IPS-20b (cell line): ENCODE data around the gene ADD3.

Source experiments
- H3K27ac ChIP-seq: one replicate; pipeline ENCODE4 v1.5.1; 2013; ENCODE audit warnings: low read length
- H3K27me3 ChIP-seq: 2 replicates; pipeline ENCODE4 v1.6.1; 2013; ENCODE audit warnings: mild to moderate bottlenecking, low read length, inconsistent platforms; ENCODE audit not compliant: insufficient read depth
- H3K36me3 ChIP-seq: 2 replicates; pipeline ENCODE4 v1.6.1; 2013; ENCODE audit warnings: low read depth, mild to moderate bottlenecking, inconsistent platforms, low read length, moderate library complexity; ENCODE audit not compliant: insufficient read depth
- H3K4me1 ChIP-seq: 2 replicates; pipeline ENCODE4 v1.6.1; 2013; ENCODE audit warnings: mild to moderate bottlenecking, control low read depth, inconsistent platforms, low read length, moderate library complexity; ENCODE audit not compliant: insufficient read depth
- H3K4me3 ChIP-seq: 2 replicates; pipeline ENCODE4 v1.5.1; 2013; ENCODE audit warnings: mild to moderate bottlenecking, low read length, inconsistent platforms
- H3K9ac ChIP-seq: 2 replicates; pipeline ENCODE4 v1.6.1; 2013; ENCODE audit warnings: low read depth, mild to moderate bottlenecking, inconsistent platforms, low read length, moderate library complexity
- H3K9me3 ChIP-seq: 2 replicates; pipeline ENCODE4 v1.6.1; 2013; ENCODE audit warnings: mild to moderate bottlenecking, low read depth, low read length, inconsistent platforms; ENCODE audit not compliant: insufficient read depth

The ADD3 gene

DNA sequence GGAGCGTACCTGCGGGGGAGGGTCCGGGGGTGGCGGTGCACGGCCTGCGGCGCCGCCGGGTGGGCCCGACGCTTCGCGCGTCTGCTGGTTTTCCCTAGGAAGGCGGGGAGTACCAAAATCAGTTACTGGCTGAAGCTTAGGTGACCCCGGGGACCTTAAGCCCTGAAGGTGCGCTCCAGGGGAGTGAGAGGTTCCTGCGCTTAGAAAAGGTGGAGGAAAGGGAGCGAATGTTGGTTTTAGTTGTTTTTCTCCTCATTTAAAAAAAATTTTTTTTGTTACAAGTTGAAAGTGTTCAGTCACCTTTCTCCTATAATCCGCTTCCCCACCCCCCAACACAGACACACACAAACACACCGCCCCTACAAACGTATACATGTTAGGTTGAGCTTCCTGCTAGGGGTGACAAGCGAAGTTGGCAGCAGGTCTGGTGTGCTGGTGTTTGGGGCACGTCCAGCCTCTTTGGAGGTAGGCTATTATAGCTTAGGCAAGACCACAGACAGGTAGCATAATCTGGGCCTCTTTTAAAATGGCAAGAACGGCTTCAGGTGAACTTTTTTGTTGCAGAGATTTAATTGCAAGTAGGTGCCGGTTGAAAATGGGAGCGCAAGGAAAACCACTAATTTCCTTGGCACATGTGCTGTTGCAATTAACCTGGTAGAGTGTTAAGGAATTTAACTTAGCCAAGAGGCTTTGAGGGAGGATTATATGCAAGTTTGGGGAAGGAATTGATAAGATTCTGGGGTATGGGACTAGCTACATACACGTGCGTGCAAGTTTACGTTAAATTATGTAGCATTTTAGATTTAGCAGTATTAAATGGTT is 945 bp downstream of the ADD3 start:
- peaks cover 46% of the 10 kb centered on the region for H3K4me1 ChIP-seq

DNA sequence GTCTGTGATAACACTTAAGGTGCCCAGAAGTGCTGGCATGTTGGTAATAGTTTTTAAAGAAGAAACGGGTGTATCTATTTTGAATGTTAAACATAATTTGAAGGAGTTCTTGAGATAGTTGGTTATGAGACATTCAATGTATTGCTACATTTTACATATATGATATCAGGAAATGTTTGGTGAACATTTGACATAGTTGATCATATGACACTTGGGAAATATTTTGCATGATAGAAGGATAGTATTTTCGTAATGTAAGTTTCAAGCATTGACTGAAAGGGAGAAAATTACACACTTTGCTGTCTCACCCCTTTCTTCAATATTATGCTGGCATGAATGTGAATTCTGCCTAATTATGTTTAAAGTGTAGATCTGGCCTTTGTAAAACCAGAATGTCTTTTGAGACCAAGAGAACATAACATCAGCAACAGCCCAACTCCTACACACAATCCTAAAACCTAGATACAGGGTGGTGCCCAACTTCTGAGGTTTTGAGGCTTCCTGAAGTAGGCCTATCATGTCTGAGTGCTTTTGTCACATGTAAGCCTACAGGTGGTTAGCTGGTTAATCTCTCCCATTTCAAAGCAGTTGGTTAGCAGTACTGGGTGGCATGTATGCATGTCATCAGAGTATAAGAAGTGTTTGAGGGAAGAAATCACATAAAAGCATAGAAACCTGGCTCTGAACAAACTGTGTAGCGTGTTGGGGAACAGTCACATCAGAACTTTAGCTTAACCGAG is 2.1 kb downstream of the ADD3 start:
- Histone ChIP-seq H3K27me3 (peaks cover 11% of the 10 kb centered on the region), H3K4me1 (peaks cover 50% of the 10 kb centered on the region), H3K27ac (no peak overlapping the region), H3K4me3 (peak overlapping the region; percentile 91), H3K36me3 (no peaks in the 10 kb centered on the region), H3K9me3 (no peaks in the 10 kb centered on the region), H3K9ac (peak overlapping the region; percentile 75; the same call in 1 of the 2 replicates)

More for the DNA sequence above, 945 bp downstream of the ADD3 start:
- Histone ChIP-seq H3K27ac (peak overlapping the region; percentile 29), H3K9me3 (no peaks in the 10 kb centered on the region), H3K36me3 (no peaks in the 10 kb centered on the region), H3K27me3 (peaks cover 11% of the 10 kb centered on the region), H3K4me3 (peak overlapping the region; percentile 91), H3K9ac (peak overlapping the region; percentile 75)

DNA sequence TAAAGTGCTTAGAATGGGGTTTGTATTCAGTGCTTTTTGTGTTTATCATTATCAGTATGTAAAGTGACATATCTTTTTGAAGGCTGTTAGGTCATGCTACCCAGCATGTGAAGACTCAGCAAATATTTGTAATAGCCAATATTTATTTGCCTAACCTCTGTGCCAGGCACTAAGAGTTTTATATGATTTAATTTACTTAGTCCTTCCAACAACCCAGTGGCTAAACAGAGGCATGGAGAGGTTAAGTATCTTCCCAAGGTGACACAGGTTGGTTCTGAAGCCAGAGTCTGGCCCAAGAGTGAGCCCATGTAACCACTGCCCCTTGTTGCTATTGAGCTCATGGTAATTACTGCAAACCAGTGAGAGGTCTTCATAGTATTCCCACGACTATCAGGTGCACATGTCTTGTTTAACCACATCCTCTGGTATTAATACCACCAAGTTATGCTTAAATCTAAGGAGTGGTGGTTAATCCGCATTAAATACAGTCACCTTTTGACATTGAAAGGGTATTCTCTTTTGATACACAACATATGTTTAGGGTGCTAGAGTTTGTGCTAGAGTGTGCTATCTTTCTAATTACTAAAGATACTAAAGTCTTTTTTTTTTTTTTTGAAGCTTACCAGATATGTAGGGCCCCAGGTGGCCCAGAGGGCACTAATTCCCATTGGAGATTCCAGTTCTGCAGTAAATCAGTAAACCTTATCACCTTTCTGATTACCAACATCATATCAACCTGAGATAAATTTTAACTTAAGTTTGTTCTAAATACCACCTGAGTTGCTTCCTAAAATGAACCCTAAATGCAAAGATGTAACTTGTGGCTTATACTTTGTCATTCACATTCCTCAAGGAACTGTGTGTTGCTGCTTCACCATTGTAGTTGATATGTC is 2.9 kb downstream of the ADD3 start:
- no peak overlapping the region for H3K9ac ChIP-seq
- H3K4me1 ChIP-seq = peaks cover 52% of the 10 kb centered on the region
- H3K27ac ChIP-seq = no peak overlapping the region
- H3K36me3 ChIP-seq = no peaks in the 10 kb centered on the region
- H3K4me3 ChIP-seq = peak overlapping the region; percentile 91; the same call in 1 of the 2 replicates
- peaks cover 11% of the 10 kb centered on the region for H3K27me3 ChIP-seq
- H3K9me3 ChIP-seq = no peaks in the 10 kb centered on the region

DNA sequence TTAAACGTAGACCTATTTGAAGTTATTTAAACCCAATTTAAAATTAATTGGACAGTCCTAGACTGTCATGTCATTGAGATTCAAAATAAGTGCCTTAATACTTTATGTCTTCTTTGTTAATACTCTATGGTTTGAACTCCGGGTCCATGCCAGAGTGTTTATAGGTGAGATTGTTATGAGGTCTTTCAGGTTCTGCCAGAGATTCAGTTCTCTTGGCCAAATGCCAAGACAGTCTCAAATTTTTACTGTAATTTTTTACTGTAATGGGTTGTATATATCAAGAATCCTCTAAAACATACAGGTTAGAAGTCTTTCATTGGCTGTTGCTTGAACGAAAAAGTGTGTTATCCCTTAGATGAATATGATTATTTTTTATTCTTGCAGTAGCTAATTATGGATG is 3.9 kb downstream of the ADD3 start:
- Histone ChIP-seq H3K4me3 (no peak overlapping the region), H3K9ac (no peak overlapping the region), H3K27ac (no peak overlapping the region), H3K36me3 (no peaks in the 10 kb centered on the region), H3K9me3 (no peaks in the 10 kb centered on the region), H3K4me1 (peaks cover 54% of the 10 kb centered on the region), H3K27me3 (peaks cover 3% of the 10 kb centered on the region)

DNA sequence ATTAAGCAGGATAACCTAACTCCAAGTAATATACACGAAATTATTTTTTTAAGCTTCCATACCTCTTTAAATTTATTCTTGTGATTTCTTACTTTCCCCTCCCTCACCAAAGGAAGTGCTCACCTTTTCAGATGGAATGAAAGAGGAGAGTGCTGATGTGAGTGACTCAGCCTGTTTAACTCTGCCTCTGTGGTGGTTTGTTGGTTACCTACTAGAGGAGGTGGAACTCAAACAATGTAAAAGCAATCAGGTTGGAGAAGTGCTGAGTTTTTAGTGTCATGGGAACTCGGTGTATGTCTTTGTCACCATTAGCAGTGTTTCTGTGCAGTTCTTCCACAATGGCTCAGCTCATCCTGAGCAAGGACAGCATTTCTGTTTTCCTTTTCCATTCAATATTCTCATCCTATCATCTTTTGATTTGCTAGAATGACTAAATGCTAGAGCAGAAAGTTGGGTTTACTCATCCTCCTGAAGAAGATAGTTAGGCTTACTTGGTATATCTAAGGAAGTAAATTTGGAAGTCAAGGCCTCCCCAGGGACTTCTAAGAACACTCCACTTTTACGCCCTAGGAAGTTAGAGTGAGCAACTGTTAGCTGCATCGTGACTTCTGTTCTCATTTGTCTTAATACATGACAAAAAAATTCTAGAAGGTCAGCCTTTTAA is 6.0 kb downstream of the ADD3 start:
- no peak overlapping the region for H3K4me3 ChIP-seq

DNA sequence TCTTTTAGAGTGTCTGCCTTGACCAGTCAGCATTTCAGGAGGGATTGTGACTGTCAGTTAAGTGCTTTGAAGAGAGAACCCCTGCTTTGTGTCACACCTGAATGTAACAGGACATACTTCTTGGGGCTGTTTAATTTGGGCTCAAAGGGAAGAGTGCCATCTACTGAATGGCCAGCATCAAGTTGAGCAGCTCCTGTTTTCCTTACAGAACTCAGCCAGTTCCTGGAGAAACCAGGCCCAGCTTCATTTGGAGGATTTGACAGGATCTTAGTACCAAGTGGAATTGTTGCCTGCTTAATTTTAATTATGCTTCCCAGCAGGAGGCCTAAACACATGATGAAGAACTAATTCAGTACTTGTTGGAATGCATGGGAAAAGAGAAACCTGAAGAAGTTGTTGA is 8.3 kb downstream of the ADD3 start:
- Histone ChIP-seq H3K27me3 (no peaks in the 10 kb centered on the region), H3K4me3 (0 out of 2 replicates have a peak overlapping the region, but pooled peaks have one; percentile 3), H3K36me3 (no peaks in the 10 kb centered on the region)

More for the DNA sequence above, 6.0 kb downstream of the ADD3 start:
- H3K9ac ChIP-seq = peak overlapping the region; percentile 8; the same call in 1 of the 2 replicates
- no peaks in the 10 kb centered on the region for H3K36me3 ChIP-seq
- no peaks in the 10 kb centered on the region for H3K9me3 ChIP-seq
- peaks cover 54% of the 10 kb centered on the region for H3K4me1 ChIP-seq
- H3K27ac ChIP-seq = no peak overlapping the region
- no peaks in the 10 kb centered on the region for H3K27me3 ChIP-seq

DNA sequence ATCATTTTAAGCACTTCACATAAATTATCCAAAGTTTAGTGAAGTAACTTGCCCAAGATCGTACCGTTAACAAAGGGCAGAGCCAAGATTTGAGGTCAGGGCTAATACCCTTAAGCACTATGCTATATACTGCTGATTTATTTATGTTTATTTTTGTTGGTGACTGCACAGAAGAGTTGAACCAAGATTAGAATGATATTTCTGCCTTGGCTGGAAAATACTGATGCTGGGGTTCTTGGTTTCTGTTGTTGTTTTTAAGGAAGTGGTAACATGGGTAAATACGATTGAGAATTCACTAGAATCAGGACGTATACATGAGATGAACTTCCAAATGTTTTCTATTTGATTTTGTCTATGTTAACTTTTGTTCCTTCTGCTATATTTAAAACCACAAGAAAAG is 9.3 kb downstream of the ADD3 start:
- no peak overlapping the region for H3K4me3 ChIP-seq
- H3K27ac ChIP-seq = no peak overlapping the region
- H3K9ac ChIP-seq = no peak overlapping the region
- H3K36me3 ChIP-seq = no peaks in the 10 kb centered on the region
- H3K9me3 ChIP-seq = no peaks in the 10 kb centered on the region
- H3K4me1 ChIP-seq = peaks cover 28% of the 10 kb centered on the region
- no peaks in the 10 kb centered on the region for H3K27me3 ChIP-seq

More for the DNA sequence above, 8.3 kb downstream of the ADD3 start:
- Histone ChIP-seq H3K9ac (peak overlapping the region; percentile 52; the same call in 1 of the 2 replicates), H3K9me3 (no peaks in the 10 kb centered on the region), H3K27ac (peak overlapping the region; percentile 11), H3K4me1 (peaks cover 34% of the 10 kb centered on the region)

DNA sequence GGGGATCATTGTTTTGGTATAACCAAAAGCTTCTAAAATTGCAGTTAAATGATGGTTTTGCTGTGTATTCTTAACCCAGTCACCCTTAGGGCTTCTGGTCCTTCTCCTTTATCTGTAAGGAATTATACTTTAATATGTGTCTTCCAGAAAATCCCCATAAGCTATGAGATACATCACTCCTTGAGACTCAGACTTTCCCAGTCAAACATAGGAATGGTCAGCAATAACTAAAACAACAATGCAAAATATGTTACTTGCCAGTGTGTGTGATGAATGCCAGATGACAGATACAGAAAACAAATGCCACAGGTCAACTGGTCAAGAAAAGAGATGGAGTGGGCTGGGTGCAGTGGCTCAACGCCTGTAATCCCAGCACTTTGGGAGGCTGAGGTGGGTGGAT is 10.1 kb downstream of the ADD3 start:
- Histone ChIP-seq H3K27me3 (no peaks in the 10 kb centered on the region), H3K27ac (no peak overlapping the region), H3K4me3 (no peak overlapping the region), H3K9me3 (no peaks in the 10 kb centered on the region), H3K36me3 (no peaks in the 10 kb centered on the region), H3K4me1 (peaks cover 29% of the 10 kb centered on the region), H3K9ac (no peak overlapping the region)

DNA sequence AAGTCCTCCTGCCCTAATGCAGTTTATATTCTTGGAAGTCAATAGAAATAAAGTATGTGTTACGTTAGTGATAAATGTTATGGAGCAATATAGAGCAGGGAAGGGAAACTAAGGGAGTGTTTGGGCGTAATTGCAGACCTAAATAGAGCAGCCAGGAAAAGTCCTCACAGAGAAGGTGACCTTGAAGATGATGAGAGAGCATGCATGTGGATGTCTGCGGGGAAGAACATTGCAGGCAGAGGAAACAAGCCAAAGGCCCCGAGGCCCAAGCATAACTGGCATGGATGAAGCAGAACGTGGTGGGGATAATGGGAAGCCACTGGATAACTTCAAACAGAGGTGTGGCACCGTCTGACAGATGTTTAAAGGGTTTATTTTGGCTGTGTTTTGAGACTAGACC is 12.5 kb downstream of the ADD3 start:
- H3K4me3 ChIP-seq = no peak overlapping the region
- no peak overlapping the region for H3K27ac ChIP-seq
- no peaks in the 10 kb centered on the region for H3K36me3 ChIP-seq
- peaks cover 20% of the 10 kb centered on the region for H3K4me1 ChIP-seq
- no peaks in the 10 kb centered on the region for H3K27me3 ChIP-seq
- no peak overlapping the region for H3K9ac ChIP-seq
- no peaks in the 10 kb centered on the region for H3K9me3 ChIP-seq

DNA sequence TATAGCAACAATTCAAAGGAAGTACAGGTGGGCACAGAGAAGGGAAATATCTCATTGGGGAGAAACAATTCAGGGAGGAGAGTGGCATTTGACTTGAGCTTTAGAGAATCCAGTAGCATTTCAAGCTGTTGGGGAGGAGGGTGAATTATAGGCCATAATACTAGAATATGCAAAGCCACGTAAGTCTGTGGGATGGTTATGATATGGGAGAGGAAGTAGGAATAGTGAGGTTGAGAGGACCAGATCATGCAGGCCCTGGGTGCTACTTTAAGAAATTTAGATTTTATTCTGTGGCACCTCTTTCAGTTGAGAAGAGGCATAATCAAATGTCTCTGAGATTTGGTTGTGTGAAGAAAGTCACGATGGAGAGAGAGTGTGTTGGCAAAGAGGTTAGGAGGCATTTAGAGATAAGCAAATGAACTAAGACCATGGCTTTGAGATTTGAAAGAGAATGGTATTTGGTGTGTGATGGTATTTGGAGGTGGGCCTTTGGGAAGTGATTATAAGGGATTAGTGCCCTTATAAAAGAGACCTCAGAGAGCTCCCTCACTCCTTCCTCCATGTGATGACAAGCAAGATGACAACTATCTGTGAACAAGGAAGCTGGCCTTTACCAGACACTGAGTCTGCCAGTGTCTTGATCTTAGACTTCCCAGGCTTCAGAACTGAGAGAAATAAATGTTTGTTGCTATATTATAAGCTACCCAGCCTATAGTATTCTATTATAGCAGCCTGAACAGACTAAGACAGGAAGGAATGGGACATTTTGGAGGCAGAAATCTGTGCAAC is 15.1 kb downstream of the ADD3 start:
- Histone ChIP-seq H3K27ac (no peak overlapping the region), H3K27me3 (no peaks in the 10 kb centered on the region), H3K9ac (no peak overlapping the region), H3K4me1 (peaks cover 8% of the 10 kb centered on the region), H3K36me3 (no peaks in the 10 kb centered on the region), H3K4me3 (no peak overlapping the region), H3K9me3 (no peaks in the 10 kb centered on the region)
